Measurements from ENCODE around the gene KRTAP5-4.
"Not testable (repeated sequence)": the region's sequence is repeated elsewhere in the genome, so short reads cannot be mapped to it uniquely, and the experiment has no call there.

KRTAP5-4 gene

GRCh38 chr11:1665313-1665712 lies 43.4 kb upstream of the KRTAP5-4 start:
- Histone ChIP-seq H3K27ac (no peak overlapping the region), H3K4me3 (no peak overlapping the region), H3K9ac (ENCODE audit: insufficient read length) (no peak overlapping the region), H3K9me3 (ENCODE audit: low read depth, low read length) (no peaks in the 10 kb centered on the region), H3K36me3 (ENCODE audit: insufficient read depth, low read length) (no peaks in the 10 kb centered on the region)
- DNase-seq (ENCODE audit: low read depth, low spot score), result no peak
- TF ChIP-seq EZH2 (IDR thresholded peaks at IDR 0.05) (no peak), FOXP2 (optimal IDR thresholded peaks at IDR 0.05; ENCODE audit: control extremely low read depth, extremely low read length, insufficient read depth) (no peak), POLR2AphosphoS5 (IDR thresholded peaks at IDR 0.05; ENCODE audit: borderline replicate concordance, low read depth, low read length) (no peak)

- H3K9ac ChIP-seq (ENCODE audit: insufficient read length); H3K4me3 ChIP-seq; H3K36me3 ChIP-seq (ENCODE audit: insufficient read depth, low read length); DNase-seq (ENCODE audit: low read depth, low spot score); H3K27ac ChIP-seq; H3K9me3 ChIP-seq (ENCODE audit: low read depth, low read length): not testable (repeated sequence)
These were observed 40.9 kb upstream of the KRTAP5-4 start for GRCh38 chr11:1662699-1663283.

GRCh38 chr11:1661454-1662269 lies 39.7 kb upstream of the KRTAP5-4 start:
- not testable (repeated sequence) for DNase-seq (ENCODE audit: low read depth, low spot score); H3K27ac ChIP-seq; H3K36me3 ChIP-seq (ENCODE audit: insufficient read depth, low read length); H3K9me3 ChIP-seq (ENCODE audit: low read depth, low read length); H3K4me3 ChIP-seq; H3K9ac ChIP-seq (ENCODE audit: insufficient read length)

GRCh38 chr11:1660111-1660867 lies 38.4 kb upstream of the KRTAP5-4 start:
- TF ChIP-seq POLR2AphosphoS5 (IDR thresholded peaks at IDR 0.05; ENCODE audit: borderline replicate concordance, low read depth, low read length), result no peak
- TF ChIP-seq EZH2 (IDR thresholded peaks at IDR 0.05), result no peak
- TF ChIP-seq FOXP2 (optimal IDR thresholded peaks at IDR 0.05; ENCODE audit: control extremely low read depth, extremely low read length, insufficient read depth), result no peak

GRCh38 chr11:1659506-1659905 lies 37.6 kb upstream of the KRTAP5-4 start:
- Histone ChIP-seq H3K9me3 (ENCODE audit: low read depth, low read length) (no peaks in the 10 kb centered on the region), H3K36me3 (ENCODE audit: insufficient read depth, low read length) (no peaks in the 10 kb centered on the region), H3K9ac (ENCODE audit: insufficient read length) (no peak overlapping the region), H3K4me3 (no peak overlapping the region), H3K27ac (no peak overlapping the region)
- no peak for TF ChIP-seq POLR2AphosphoS5 (IDR thresholded peaks at IDR 0.05; ENCODE audit: borderline replicate concordance, low read depth, low read length)
- TF ChIP-seq FOXP2 (optimal IDR thresholded peaks at IDR 0.05; ENCODE audit: control extremely low read depth, extremely low read length, insufficient read depth), result no peak
- TF ChIP-seq EZH2 (IDR thresholded peaks at IDR 0.05), result no peak
- no peak for DNase-seq (ENCODE audit: low read depth, low spot score)

More at GRCh38 chr11:1660111-1660867, 38.4 kb upstream of the KRTAP5-4 start:
- no peak overlapping the region for H3K9ac ChIP-seq (ENCODE audit: insufficient read length)
- no peaks in the 10 kb centered on the region for H3K9me3 ChIP-seq (ENCODE audit: low read depth, low read length)
- no peak overlapping the region for H3K4me3 ChIP-seq
- DNase-seq (ENCODE audit: low read depth, low spot score), result no peak
- H3K36me3 ChIP-seq (ENCODE audit: insufficient read depth, low read length), result no peaks in the 10 kb centered on the region
- no peak overlapping the region for H3K27ac ChIP-seq

- no peak overlapping the region for H3K9ac ChIP-seq (ENCODE audit: insufficient read length)
- DNase-seq (ENCODE audit: low read depth, low spot score), result no peak
- H3K27ac ChIP-seq, result no peak overlapping the region
- H3K36me3 ChIP-seq (ENCODE audit: insufficient read depth, low read length), result no peaks in the 10 kb centered on the region
- H3K4me3 ChIP-seq, result no peak overlapping the region
- TF ChIP-seq EZH2 (IDR thresholded peaks at IDR 0.05) (no peak), FOXP2 (optimal IDR thresholded peaks at IDR 0.05; ENCODE audit: control extremely low read depth, extremely low read length, insufficient read depth) (no peak), POLR2AphosphoS5 (IDR thresholded peaks at IDR 0.05; ENCODE audit: borderline replicate concordance, low read depth, low read length) (no peak)
- no peaks in the 10 kb centered on the region for H3K9me3 ChIP-seq (ENCODE audit: low read depth, low read length)
These were observed 34.7 kb upstream of the KRTAP5-4 start for GRCh38 chr11:1656670-1657069.

GRCh38 chr11:1656061-1656441 lies 34.1 kb upstream of the KRTAP5-4 start:
- Histone ChIP-seq H3K9ac (ENCODE audit: insufficient read length) (no peak overlapping the region), H3K9me3 (ENCODE audit: low read depth, low read length) (no peaks in the 10 kb centered on the region), H3K36me3 (ENCODE audit: insufficient read depth, low read length) (no peaks in the 10 kb centered on the region), H3K4me3 (no peak overlapping the region), H3K27ac (no peak overlapping the region)
- no peak for TF ChIP-seq EZH2 (IDR thresholded peaks at IDR 0.05)
- TF ChIP-seq POLR2AphosphoS5 (IDR thresholded peaks at IDR 0.05; ENCODE audit: borderline replicate concordance, low read depth, low read length), result no peak
- no peak for TF ChIP-seq FOXP2 (optimal IDR thresholded peaks at IDR 0.05; ENCODE audit: control extremely low read depth, extremely low read length, insufficient read depth)
- DNase-seq (ENCODE audit: low read depth, low spot score), result no peak

GRCh38 chr11:1655168-1656060 lies 33.5 kb upstream of the KRTAP5-4 start:
- H3K4me3 ChIP-seq, result no peak overlapping the region
- no peaks in the 10 kb centered on the region for H3K36me3 ChIP-seq (ENCODE audit: insufficient read depth, low read length)
- DNase-seq (ENCODE audit: low read depth, low spot score), result no peak
- no peak for TF ChIP-seq POLR2AphosphoS5 (IDR thresholded peaks at IDR 0.05; ENCODE audit: borderline replicate concordance, low read depth, low read length)
- no peak for TF ChIP-seq FOXP2 (optimal IDR thresholded peaks at IDR 0.05; ENCODE audit: control extremely low read depth, extremely low read length, insufficient read depth)
- no peak for TF ChIP-seq EZH2 (IDR thresholded peaks at IDR 0.05)
- H3K27ac ChIP-seq, result no peak overlapping the region
- H3K9ac ChIP-seq (ENCODE audit: insufficient read length), result no peak overlapping the region
- no peaks in the 10 kb centered on the region for H3K9me3 ChIP-seq (ENCODE audit: low read depth, low read length)
